Stimulated activated CD8-positive, alpha-beta memory T cell treated with anti-CD3 and anti-CD28 coated beads, Interleukin-15, amount 100 ng/mL, for 4 hours (primary cell): ENCODE results near the gene ZNF672.

ENCODE experiments used
- DNase-seq, 2 donors: peaks; one replicate each; pipeline ENCODE4 v3.0.0-alpha.2; 2020; ENCODE audit warnings: low read depth in 2 of 2

ZNF672 gene

GRCh38 chr1:248890549-248891498, 52.8 kb downstream of the ZNF672 start:
- no peak for DNase-seq

GRCh38 chr1:248891758-248892157, 53.7 kb downstream of the ZNF672 start:
- no peak for DNase-seq

- no peak for DNase-seq
Observed at GRCh38 chr1:248892590-248892989, 54.6 kb downstream of the ZNF672 start.

- DNase-seq: no peak
Observed at GRCh38 chr1:248894837-248895236, 56.8 kb downstream of the ZNF672 start.

GRCh38 chr1:248897412-248898337, 59.7 kb downstream of the ZNF672 start:
- DNase-seq: no peak
